OCI-LY7 (cell line): ENCODE data around the gene COA8. TPM values are rescaled to one million over a fixed set of nuclear protein-coding genes. Genes with fewer than 3 reads are reported as not detected.

Experiments used
- BruUV-seq: library from RNA; stranded (reverse); fragments of 400-500 nt; replicated peaks from 2 replicates; lab custom pipeline; 2021; lab: Mats Ljungman, UMichigan
- CTCF ChIA-PET: fragments of 300-600 bp; sonication (Branson Sonifier 250); formaldehyde crosslinking; loops from one replicate; lab custom pipeline; 2022; ENCODE audit warnings: antibody characterized with exemption; ENCODE audit not compliant: unreplicated experiment; lab: Charles Lee
- POLR2A ChIA-PET: fragments of 300-600 bp; sonication (Branson Sonifier 250); formaldehyde crosslinking; loops from one replicate; lab custom pipeline; 2022; ENCODE audit warnings: antibody characterized with exemption; lab: Charles Lee
- DNase-seq: peaks from one replicate; pipeline ENCODE4 v3.0.0-alpha.2; 2015; ENCODE audit warnings: low spot score
- H2AFZ ChIP-seq: fragments of 200-600 bp; sonication (generic), shearing (Covaris generic); 2 replicates; pipeline ENCODE4 v1.6.1; 2014; ENCODE audit warnings: mild to moderate bottlenecking, antibody characterized with exemption, low read length, moderate library complexity
- H3K27ac ChIP-seq: fragments of 200-600 bp; sonication (generic); 2 replicates; pipeline ENCODE4 v1.5.1; 2014; ENCODE audit warnings: mixed run types, low read depth, mild to moderate bottlenecking, moderate library complexity, low read length, inconsistent platforms; ENCODE audit not compliant: poor library complexity, severe bottlenecking
- H3K36me3 ChIP-seq: fragments of 200-600 bp; sonication (generic); 2 replicates; pipeline ENCODE4 v1.6.1; 2014; ENCODE audit warnings: mild to moderate bottlenecking, antibody characterized with exemption, low read length, moderate library complexity, mixed read lengths; ENCODE audit not compliant: insufficient read depth
- H3K4me1 ChIP-seq: fragments of 200-600 bp; sonication (generic); 2 replicates; pipeline ENCODE4 v1.5.1; 2014; ENCODE audit warnings: mild to moderate bottlenecking, low read length; ENCODE audit not compliant: insufficient read depth, poor library complexity, severe bottlenecking
- H3K4me2 ChIP-seq: fragments of 200-600 bp; sonication (generic); 2 replicates; pipeline ENCODE4 v1.6.1; 2014; ENCODE audit warnings: mild to moderate bottlenecking, low read length
- H3K4me3 ChIP-seq: fragments of 200-600 bp; sonication (generic); 2 replicates; pipeline ENCODE4 v1.5.1; 2014; ENCODE audit warnings: mild to moderate bottlenecking, low read depth, low read length; ENCODE audit not compliant: poor library complexity, severe bottlenecking
- H3K79me2 ChIP-seq: fragments of 200-600 bp; sonication (generic); 2 replicates; pipeline ENCODE4 v1.6.1; 2016; ENCODE audit warnings: low read depth, mild to moderate bottlenecking, low read length, moderate library complexity, mixed read lengths; ENCODE audit not compliant: insufficient read depth
- H3K9me2 ChIP-seq: fragments of 200-600 bp; sonication (generic); 2 replicates; pipeline ENCODE4 v1.6.1; 2016; ENCODE audit warnings: mild to moderate bottlenecking, low read length, mixed read lengths; ENCODE audit not compliant: insufficient read depth
- H3K9me3 ChIP-seq: fragments of 200-600 bp; sonication (generic); 2 replicates; pipeline ENCODE4 v1.6.1; 2014; ENCODE audit warnings: mild to moderate bottlenecking, mixed run types, low read length, mixed read lengths
- H4K20me1 ChIP-seq: fragments of 200-600 bp; sonication (generic); 2 replicates; pipeline ENCODE4 v1.6.1; 2014; ENCODE audit warnings: mild to moderate bottlenecking, antibody characterized with exemption, low read length, moderate library complexity, mixed read lengths; ENCODE audit not compliant: insufficient read depth
- CTCF ChIP-seq: fragments of 200-600 bp; sonication (generic); conservative IDR thresholded peaks from 2 replicates; pipeline ENCODE4 v1.5.1; 2014; ENCODE audit warnings: mild to moderate bottlenecking, antibody characterized with exemption, low read length, moderate library complexity, mixed read lengths
- EZH2phosphoT487 ChIP-seq: fragments of 200-600 bp; sonication (generic); IDR thresholded peaks from 2 replicates; pipeline ENCODE4 v1.6.1; 2018; ENCODE audit warnings: low read depth, borderline replicate concordance, mild to moderate bottlenecking, mixed run types, antibody characterized with exemption, low read length, moderate library complexity, mixed read lengths
- intact Hi-C: fragments of 100-400 bp; cut with micrococcal nuclease; formaldehyde crosslinking; loops from one replicate; pipeline ENCODE4 v1.10.0; 2022; ENCODE audit not compliant: unreplicated experiment
- total RNA-seq, 2 experiments: library from RNA; depleted of rRNA in 1 of 2; stranded (reverse); fragments of >200 nt in 1 of 2; shearing (Covaris generic) in 1 of 2; gene quantifications; 2 replicates each; pipeline ENCODE4 v1.2.3, GENCODE V29; 2014 to 2022

Gene COA8
- total RNA-seq, 2 experiments from 2014 or later, result 18.7 to 33.0 TPM

- BruUV-seq, result no TSS peak
- Histone ChIP-seq H4K20me1 (no peaks in the 10 kb centered on the region), H3K36me3 (peaks cover 30% of the 10 kb centered on the region), H3K27ac (no peak overlapping the region), H3K9me2 (no peaks in the 10 kb centered on the region), H3K9me3 (no peaks in the 10 kb centered on the region), H2AFZ (no peak overlapping the region), H3K4me1 (peaks cover 22% of the 10 kb centered on the region), H3K4me3 (no peak overlapping the region), H3K79me2 (peaks cover 40% of the 10 kb centered on the region), H3K4me2 (no peak overlapping the region)
- ChIA-PET CTCF (no interaction called here), POLR2A (interaction anchor here (0.6 to 0.7 kb wide), 3 partner anchors 101 to 675 kb away, joined by 3 to 4 read pairs (median 3); partner anchors contain the start of gene ZFYVE21)
- no peak for DNase-seq
- TF ChIP-seq CTCF, result no peak
- no peak for TF ChIP-seq EZH2phosphoT487
- intact Hi-C loops, result loop anchor here (10.0 kb wide), 1 partner anchor 346 kb away; no protein-coding TSS in a partner anchor
Measured at GRCh38 chr14:103568952-103569351, 6.2 kb downstream of the COA8 start.

- no peak overlapping the region for H3K4me2 ChIP-seq
- no TSS peak for BruUV-seq
- peaks cover 36% of the 10 kb centered on the region for H3K79me2 ChIP-seq
- TF ChIP-seq EZH2phosphoT487 (no peak), CTCF (no peak)
- no peak for DNase-seq
- no peaks in the 10 kb centered on the region for H4K20me1 ChIP-seq
- peaks cover 34% of the 10 kb centered on the region for H3K36me3 ChIP-seq
- H3K4me3 ChIP-seq, result no peak overlapping the region
- no peak overlapping the region for H3K27ac ChIP-seq
- no peak overlapping the region for H2AFZ ChIP-seq
- no peaks in the 10 kb centered on the region for H3K9me3 ChIP-seq
- CTCF ChIA-PET, result no interaction called here
- POLR2A ChIA-PET, result interaction anchor here (0.6 to 0.7 kb wide), 3 partner anchors 101 to 675 kb away, joined by 3 to 4 read pairs (median 3); partner anchors contain the start of gene ZFYVE21
- H3K9me2 ChIP-seq, result no peaks in the 10 kb centered on the region
- H3K4me1 ChIP-seq, result peaks cover 17% of the 10 kb centered on the region
- intact Hi-C loops, result loop anchor here (10.0 kb wide), 1 partner anchor 345 kb away; no protein-coding TSS in a partner anchor
Measured at GRCh38 chr14:103569408-103569807, 6.6 kb downstream of the COA8 start.

- CTCF ChIA-PET, result interaction anchor here (0.7 kb wide), 1 partner anchor 923 kb away, joined by 3 read pairs; no protein-coding TSS in a partner anchor
- BruUV-seq, result no TSS peak
- intact Hi-C loops, result loop anchor here (5.0 kb wide), 1 partner anchor 233 kb away; no protein-coding TSS in a partner anchor
- no peaks in the 10 kb centered on the region for H3K4me1 ChIP-seq
- no peaks in the 10 kb centered on the region for H3K79me2 ChIP-seq
- no peaks in the 10 kb centered on the region for H4K20me1 ChIP-seq
- peaks cover 50% of the 10 kb centered on the region for H3K36me3 ChIP-seq
- H3K27ac ChIP-seq, result no peak overlapping the region
- H3K9me2 ChIP-seq, result no peaks in the 10 kb centered on the region
- H3K4me2 ChIP-seq, result no peak overlapping the region
- H3K9me3 ChIP-seq, result no peaks in the 10 kb centered on the region
- H3K4me3 ChIP-seq, result no peak overlapping the region
- TF ChIP-seq CTCF (no peak), EZH2phosphoT487 (no peak)
- no peak overlapping the region for H2AFZ ChIP-seq
- POLR2A ChIA-PET, result interaction anchor here (0.6 to 0.7 kb wide), 4 partner anchors 16 to 148 kb away, joined by 3 to 7 read pairs (median 6); no protein-coding TSS in a partner anchor
- DNase-seq, result no peak
Measured at GRCh38 chr14:103574104-103574503, 11.3 kb downstream of the COA8 start.
